Endothelial cell (in vitro differentiated cells): ENCODE measurements around the gene CTNNA2. TPM values are rescaled to one million over a fixed set of nuclear protein-coding genes. Genes with fewer than 3 reads are reported as not detected.

Source experiments
- DNase-seq: peaks from one replicate; pipeline ENCODE4 v3.0.0; 2021; ENCODE audit warnings: low spot score
- H3K27ac Mint-ChIP-seq: one replicate; pipeline ENCODE4 v1.8.0; 2021; ENCODE audit warnings: mixed read lengths, inconsistent platforms; ENCODE audit not compliant: unreplicated experiment
- H3K27me3 Mint-ChIP-seq: one replicate; pipeline ENCODE4 v1.8.0; 2021; ENCODE audit warnings: mild to moderate bottlenecking, moderate library complexity, mixed read lengths, inconsistent platforms; ENCODE audit not compliant: unreplicated experiment
- H3K36me3 Mint-ChIP-seq: one replicate; pipeline ENCODE4 v1.8.0; 2021; ENCODE audit warnings: mild to moderate bottlenecking, low read depth, mixed read lengths, inconsistent platforms; ENCODE audit not compliant: unreplicated experiment
- H3K4me1 Mint-ChIP-seq: one replicate; pipeline ENCODE4 v1.8.0; 2021; ENCODE audit warnings: mild to moderate bottlenecking, mixed read lengths, inconsistent platforms; ENCODE audit not compliant: unreplicated experiment
- H3K4me3 Mint-ChIP-seq: one replicate; pipeline ENCODE4 v1.8.0; 2021; ENCODE audit warnings: mild to moderate bottlenecking, mixed read lengths, inconsistent platforms; ENCODE audit not compliant: unreplicated experiment
- H3K9me3 Mint-ChIP-seq: one replicate; pipeline ENCODE4 v1.8.0; 2021; ENCODE audit warnings: mixed read lengths, inconsistent platforms; ENCODE audit not compliant: unreplicated experiment
- CTCF ChIP-seq: fragments of 200-600 bp; sonication (generic); IDR thresholded peaks from one replicate; pipeline ENCODE4 v1.5.0; 2021; ENCODE audit warnings: antibody characterized with exemption; ENCODE audit not compliant: unreplicated experiment
- total RNA-seq: library from RNA; stranded (reverse); fragmentation: NEBNext Ultra II Directional; extraction: Animal tissue kit (Norgen Biotek cat#: 25700); gene quantifications from one replicate; pipeline ENCODE4 v1.2.1, GENCODE V29; 2021; ENCODE audit not compliant: unreplicated experiment

Gene CTNNA2
- total RNA-seq, 1 donor from 2014 or later = 4.7 TPM

- Mint-ChIP-seq H3K4me1 (peaks cover 7% of the 10 kb centered on the region), H3K36me3 (no peaks in the 10 kb centered on the region), H3K27ac (no peak overlapping the region), H3K9me3 (no peaks in the 10 kb centered on the region), H3K4me3 (no peak overlapping the region), H3K27me3 (no peaks in the 10 kb centered on the region)
- TF ChIP-seq CTCF = no peak
- DNase-seq = no peak
Measured at GRCh38 chr2:79585701-79586433, 73.0 kb downstream of the CTNNA2 start.

GRCh38 chr2:79591281-79591680 is 78.4 kb downstream of the CTNNA2 start:
- Mint-ChIP-seq H3K36me3 (no peaks in the 10 kb centered on the region), H3K27ac (no peak overlapping the region), H3K4me1 (peaks cover 7% of the 10 kb centered on the region), H3K4me3 (no peak overlapping the region), H3K9me3 (no peaks in the 10 kb centered on the region), H3K27me3 (no peaks in the 10 kb centered on the region)
- no peak for TF ChIP-seq CTCF
- DNase-seq = no peak

- Mint-ChIP-seq H3K27me3 (no peaks in the 10 kb centered on the region), H3K4me1 (peaks cover 2% of the 10 kb centered on the region), H3K9me3 (no peaks in the 10 kb centered on the region), H3K27ac (no peak overlapping the region), H3K36me3 (no peaks in the 10 kb centered on the region), H3K4me3 (no peak overlapping the region)
- no peak for TF ChIP-seq CTCF
- no peak for DNase-seq
Measured at GRCh38 chr2:79593237-79593867, 80.5 kb downstream of the CTNNA2 start.

GRCh38 chr2:79596403-79596802 is 83.6 kb downstream of the CTNNA2 start:
- DNase-seq = no peak
- H3K4me1 Mint-ChIP-seq = no peaks in the 10 kb centered on the region
- H3K27ac Mint-ChIP-seq = no peak overlapping the region
- no peaks in the 10 kb centered on the region for H3K27me3 Mint-ChIP-seq
- no peaks in the 10 kb centered on the region for H3K36me3 Mint-ChIP-seq
- H3K4me3 Mint-ChIP-seq = no peak overlapping the region
- H3K9me3 Mint-ChIP-seq = no peaks in the 10 kb centered on the region
- TF ChIP-seq CTCF = no peak

GRCh38 chr2:79604748-79605147 is 91.9 kb downstream of the CTNNA2 start:
- no peak overlapping the region for H3K4me3 Mint-ChIP-seq
- H3K36me3 Mint-ChIP-seq = no peaks in the 10 kb centered on the region
- no peaks in the 10 kb centered on the region for H3K9me3 Mint-ChIP-seq
- H3K27me3 Mint-ChIP-seq = no peaks in the 10 kb centered on the region
- DNase-seq = no peak
- TF ChIP-seq CTCF = no peak
- no peaks in the 10 kb centered on the region for H3K4me1 Mint-ChIP-seq
- no peak overlapping the region for H3K27ac Mint-ChIP-seq
